Femur (tissue), 1 donor: ENCODE results near the gene DIPK1C.

ENCODE experiments used
- DNase-seq: peaks from one replicate; pipeline ENCODE4 v3.0.0-alpha.2; 2017

The DIPK1C gene

GRCh38 chr18:74480149-74480651 is 23.1 kb upstream of the DIPK1C start:
- DNase-seq: no peak

DNA sequence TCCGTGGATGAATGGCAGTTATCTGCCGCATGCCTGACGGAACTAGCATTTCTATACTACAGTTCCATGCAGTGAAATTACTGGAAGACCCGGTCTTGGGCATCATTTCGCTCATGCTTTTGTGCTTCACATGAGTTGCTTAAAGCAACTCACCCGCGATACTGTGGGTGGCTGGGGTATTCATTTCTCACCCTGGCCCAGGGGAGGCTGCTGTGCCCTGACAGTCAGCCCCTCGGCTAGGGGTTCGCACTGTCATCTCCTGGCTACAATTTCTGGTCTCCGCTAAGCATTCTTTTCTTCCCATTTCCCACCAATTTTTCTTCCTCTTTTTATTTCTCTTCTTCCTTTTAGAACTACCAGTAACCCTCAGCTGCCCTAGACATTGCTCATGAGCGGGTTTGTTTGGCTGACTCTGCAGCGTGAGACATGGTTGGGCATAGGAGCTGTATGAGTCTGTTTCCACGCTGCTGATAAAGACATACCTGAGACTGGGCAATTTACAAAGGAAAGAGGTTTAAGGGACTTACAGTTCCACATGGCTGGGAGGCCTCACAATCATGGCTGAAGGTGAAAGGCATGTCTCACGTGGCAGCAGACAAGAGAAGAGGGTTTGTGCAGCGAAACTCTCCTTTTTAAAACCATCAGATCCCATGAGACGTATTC is 22.5 kb upstream of the DIPK1C start:
- DNase-seq: no peak

DNA sequence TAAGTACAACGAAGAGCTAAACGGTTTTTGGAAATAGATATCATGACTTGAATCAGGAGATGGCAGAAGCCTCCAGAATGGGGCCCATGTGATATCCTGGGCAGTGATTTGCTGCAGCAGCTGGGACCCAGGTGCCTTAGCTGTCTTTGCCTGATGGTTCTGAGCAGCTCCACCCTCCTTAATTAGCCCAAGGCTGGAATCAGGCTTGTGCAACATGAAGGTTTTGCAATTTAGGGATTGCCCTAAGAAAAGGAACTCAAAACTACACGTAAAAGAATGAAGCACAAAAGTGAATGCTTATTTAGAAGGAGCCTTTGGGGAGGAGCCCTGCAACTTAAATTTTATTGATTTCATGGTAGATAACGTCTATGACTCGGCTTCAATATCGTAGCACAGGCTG is 21.8 kb upstream of the DIPK1C start:
- DNase-seq: no peak

GRCh38 chr18:74478316-74478715 is 21.2 kb upstream of the DIPK1C start:
- no peak for DNase-seq

DNA sequence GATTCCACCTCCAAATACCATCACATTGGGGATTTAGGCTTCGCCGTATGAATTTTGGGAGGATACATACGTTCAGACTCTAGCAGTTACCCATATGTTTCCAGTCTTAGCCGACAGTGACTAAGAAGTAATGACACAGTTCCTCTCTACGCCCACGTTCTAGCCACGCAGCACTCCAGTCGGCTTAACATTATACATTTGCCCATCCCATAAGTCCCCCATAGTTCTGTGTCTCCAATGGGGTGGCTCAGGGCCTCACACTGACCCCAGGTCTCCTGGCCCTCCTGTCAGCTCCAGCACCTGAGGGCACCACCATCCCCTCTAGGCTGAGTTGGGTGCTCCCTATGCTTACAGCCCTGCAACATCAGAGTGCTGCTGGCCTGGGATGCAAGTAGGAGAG is 20.7 kb upstream of the DIPK1C start:
- no peak for DNase-seq

DNA sequence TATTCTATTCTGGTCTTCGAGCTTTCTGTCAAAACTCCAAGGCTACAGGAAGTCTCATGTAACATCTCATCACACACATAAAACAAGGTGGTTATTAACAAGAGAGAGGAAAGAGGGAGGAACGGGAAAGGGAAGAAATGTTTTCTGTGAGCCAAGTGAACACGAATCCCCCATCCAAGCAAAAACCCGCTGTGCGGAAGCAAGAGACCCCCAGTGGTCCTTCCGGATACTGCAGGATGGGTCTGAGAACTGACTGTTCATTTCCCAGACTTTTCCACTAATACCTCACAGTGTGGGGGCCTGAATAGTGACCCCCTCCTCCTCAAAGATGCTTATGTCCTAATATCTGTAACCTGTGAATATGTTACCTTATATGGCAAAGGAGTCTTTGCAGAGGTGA is 19.0 kb upstream of the DIPK1C start:
- peak; percentile 70 for DNase-seq

- no peak for DNase-seq
Observed at GRCh38 chr18:74473976-74474640, 17.0 kb upstream of the DIPK1C start.

DNA sequence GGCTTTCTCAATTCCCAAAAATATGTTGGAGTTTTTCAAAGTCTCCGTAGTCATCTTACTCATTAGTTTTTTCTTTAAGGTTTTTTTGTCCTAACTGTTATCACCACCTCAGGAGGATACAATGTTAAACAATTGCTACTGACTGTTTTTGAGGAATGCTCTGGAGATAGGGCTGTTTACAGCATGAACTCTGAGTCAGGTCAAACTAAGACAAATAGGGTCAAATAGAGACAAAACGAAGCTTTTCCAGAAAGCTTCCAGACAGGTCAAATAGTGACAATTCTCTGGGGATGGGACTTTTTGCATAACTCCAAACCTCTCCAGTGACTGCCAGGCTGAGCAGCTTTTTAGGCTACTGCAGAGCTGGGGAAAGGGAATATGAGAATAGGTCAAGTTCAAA is 15.2 kb upstream of the DIPK1C start:
- no peak for DNase-seq

GRCh38 chr18:74468547-74469061 is 11.5 kb upstream of the DIPK1C start:
- no peak for DNase-seq

- DNase-seq: no peak
Observed at GRCh38 chr18:74465775-74466174, 8.7 kb upstream of the DIPK1C start.

DNA sequence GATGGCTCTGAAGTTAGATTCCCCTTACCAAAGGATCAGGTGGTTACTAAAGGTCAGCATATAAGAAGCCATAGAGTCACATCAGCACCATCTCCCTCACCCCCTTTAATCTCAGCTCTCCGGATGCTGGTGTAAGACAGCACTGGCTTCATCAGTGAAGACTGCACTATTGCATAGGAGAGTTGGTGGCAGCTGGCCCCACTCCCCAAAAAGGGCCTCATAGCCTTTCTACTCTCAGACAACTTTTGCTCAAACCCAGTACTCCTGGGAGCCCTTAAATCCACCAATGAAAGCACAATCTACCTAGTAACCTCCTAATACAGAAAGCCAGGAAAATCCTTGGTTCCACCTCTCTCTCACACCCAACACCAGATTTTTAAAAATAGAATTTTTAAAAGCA is 6.9 kb upstream of the DIPK1C start:
- no peak for DNase-seq

- DNase-seq: no peak
Observed at GRCh38 chr18:74463254-74463653, 6.1 kb upstream of the DIPK1C start.

GRCh38 chr18:74460825-74461224 is 3.7 kb upstream of the DIPK1C start:
- DNase-seq: no peak

GRCh38 chr18:74459889-74460288 is 2.8 kb upstream of the DIPK1C start:
- peak; percentile 67 for DNase-seq

DNA sequence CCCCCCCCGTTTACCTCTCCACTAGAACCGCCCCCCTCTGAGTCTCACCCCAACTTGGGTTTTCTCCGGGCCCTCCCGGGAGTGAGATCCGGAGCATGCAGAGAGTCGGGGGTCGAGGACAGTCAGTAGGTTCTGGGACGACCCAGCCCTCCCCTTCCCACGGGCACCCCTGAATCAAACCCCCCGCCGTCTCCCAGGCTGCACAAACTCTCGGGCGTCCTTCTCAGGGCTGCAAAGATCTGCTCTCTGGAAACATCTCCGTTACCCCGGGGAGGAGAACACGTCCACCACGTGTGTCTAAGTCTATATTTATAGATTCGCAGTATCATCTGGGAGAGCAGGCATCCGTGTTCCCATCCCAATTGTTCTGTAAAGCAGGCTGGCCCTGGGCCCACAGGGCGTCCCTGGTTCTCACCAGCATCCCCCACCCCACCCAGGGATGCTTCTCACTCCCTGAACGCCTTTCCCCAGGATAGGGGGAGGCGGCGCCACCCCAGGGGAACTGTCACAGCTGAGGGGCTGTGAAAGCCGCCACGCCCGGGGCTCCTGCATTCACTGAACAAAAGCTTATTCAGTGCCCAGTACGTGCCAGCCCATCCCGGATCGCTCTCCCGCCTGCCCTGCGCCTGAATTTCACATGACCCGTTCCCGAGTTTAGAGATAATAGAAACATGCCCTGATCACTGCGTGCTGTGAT is 765 bp upstream of the DIPK1C start:
- DNase-seq: no peak

DNA sequence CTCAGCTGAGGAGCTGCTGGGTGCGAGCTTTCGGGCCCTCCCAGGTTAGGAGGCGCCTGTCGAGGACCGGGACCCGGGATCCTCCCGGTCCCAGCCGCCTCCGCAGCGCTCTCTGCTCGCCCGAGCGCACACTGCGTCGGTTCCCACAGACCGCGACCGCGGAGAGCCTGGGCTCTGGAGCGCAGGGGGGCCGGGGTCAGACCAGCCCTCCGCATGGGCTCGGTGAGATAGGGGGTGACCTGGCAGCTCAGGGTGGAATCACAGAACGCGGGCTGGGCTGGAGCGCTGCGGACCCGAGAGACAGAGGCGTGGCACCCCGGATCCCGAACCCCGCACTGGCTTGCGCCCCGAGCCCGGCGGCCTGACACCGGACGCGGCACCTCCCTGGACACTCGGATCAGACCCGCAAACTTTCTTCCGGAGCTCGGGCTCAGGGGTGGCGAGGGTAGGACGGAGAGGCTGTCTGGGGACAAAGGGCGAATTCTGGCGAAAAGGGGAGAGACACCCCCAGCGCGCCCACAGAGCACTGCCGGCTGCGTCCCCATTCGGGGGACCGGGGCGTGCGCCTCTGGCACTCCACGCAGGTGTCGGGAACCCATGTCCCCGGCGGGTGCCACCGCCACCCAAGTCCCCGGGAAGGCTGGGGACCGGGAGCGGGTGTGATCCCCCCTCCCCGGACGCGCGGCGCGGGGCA is 612 bp downstream of the DIPK1C start:
- DNase-seq: no peak

GRCh38 chr18:74456017-74456348 is 1.1 kb downstream of the DIPK1C start:
- no peak for DNase-seq

- no peak for DNase-seq
Observed at GRCh38 chr18:74455386-74455785, 1.7 kb downstream of the DIPK1C start.

DNA sequence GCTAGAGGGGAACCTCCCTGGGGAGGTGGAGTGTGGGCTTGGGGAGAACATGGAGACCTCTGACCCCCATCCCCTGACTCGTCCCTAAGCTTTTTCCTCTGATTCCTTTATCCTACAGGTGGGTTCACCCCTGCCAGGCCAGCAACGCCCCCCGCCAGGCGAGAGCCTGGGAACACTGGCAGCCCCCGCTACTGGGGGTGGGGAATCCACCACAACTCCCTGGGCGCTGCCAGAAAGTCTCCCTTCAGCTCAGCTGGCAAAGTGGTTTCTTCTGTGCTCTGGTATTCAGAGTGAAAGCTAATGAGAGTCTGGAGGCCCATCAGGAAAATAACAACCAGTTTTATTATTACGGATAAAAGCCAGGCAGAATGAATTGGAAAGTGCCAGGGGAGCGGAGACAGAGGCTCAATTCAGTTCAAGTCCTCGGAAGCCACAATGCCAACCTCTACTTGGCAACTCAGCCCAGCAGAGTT is 2.8 kb downstream of the DIPK1C start:
- DNase-seq: no peak

DNA sequence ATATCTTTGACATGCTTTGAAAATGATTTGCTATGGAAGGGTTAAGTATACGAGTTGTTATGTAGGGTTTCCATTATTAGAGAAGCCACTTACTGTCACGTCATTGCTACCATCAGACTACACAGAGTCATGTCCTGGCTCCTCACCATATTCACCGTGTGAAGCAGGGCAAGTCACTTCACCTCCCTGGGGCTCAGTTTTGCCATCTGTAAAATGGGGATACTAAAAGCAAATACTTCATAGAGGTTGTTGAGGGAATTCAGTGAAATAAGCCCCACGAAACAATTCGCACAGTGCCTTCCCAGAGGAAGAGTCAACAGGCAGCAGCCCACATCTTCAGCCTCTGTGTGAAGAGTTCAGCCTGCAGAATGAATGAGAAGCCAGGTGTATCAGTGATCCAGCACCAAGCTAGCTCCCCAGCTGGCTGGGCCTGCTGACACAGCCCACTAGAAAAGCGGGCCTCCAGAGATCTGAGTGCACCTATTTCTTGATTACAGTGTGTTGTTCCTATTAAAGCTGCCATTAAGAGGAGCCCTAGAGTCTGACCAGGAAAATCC is 3.4 kb downstream of the DIPK1C start:
- DNase-seq: no peak

DNA sequence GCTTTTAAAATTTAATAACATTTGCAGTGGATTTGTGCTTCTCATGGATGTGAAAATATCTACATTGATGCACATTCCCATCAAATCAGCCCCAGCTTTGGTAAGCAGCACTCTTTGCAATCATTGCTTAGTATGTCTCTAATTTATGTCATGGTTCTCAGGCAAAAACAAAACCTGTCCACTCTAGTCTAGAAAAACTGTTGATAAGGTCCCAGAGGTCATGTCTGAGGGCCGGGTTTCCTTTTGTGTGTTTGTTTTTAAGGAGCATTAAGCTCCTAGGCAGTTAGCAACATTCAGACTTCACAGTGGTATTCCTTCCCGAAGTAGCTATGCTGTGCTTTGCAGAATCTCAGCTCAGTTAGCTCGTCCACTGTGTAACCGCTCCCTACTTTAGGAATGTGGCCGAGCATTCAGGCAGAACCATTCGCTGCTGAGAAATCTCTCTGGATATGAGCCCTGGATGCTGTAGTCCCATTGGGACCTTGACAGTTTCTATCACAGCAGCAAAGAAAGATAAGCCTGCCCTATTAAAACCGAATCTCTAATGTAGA is 4.0 kb downstream of the DIPK1C start:
- no peak for DNase-seq

DNA sequence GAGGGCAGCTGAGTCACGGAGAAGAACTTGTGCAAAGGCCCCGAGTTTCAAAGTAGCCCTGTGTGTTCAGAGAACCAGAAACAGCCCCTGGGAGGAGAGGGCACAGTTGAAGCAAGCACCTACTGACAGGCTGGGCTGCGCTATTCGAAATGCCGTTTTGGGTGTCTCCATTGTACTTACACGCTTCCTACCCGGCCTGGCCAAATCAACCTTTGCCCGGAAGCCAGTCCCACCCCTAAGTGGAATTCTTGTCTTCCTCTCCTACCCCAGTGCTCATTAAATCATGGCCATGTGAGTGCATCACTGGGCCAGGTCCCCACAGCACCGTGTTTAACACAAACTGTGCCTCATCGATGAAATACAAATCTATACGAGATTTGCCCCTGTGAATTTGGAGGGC is 6.0 kb downstream of the DIPK1C start:
- no peak for DNase-seq

- DNase-seq: no peak
Observed at GRCh38 chr18:74450626-74451025, 6.5 kb downstream of the DIPK1C start.
